A673 (cell line): Measurements from ENCODE around the gene GJB4.

Experiments used
- EZH2 ChIP-seq: fragments of 200-600 bp; sonication (generic); IDR thresholded peaks from 2 replicates; pipeline ENCODE4 v1.6.1; 2017; ENCODE audit warnings: borderline replicate concordance, low read depth, mild to moderate bottlenecking, mixed read lengths, antibody characterized with exemption, low read length; ENCODE audit not compliant: poor library complexity, severe bottlenecking
- TF ChIP-seq, protein P1 (sequence below): fragments of 300-800, 200-600 bp; sonication (generic); conservative IDR thresholded peaks from 2 replicates; pipeline ENCODE4 v1.5.1; 2017; ENCODE audit warnings: low read depth, mild to moderate bottlenecking, antibody characterized with exemption, low read length, moderate library complexity, mixed read lengths

DNA sequence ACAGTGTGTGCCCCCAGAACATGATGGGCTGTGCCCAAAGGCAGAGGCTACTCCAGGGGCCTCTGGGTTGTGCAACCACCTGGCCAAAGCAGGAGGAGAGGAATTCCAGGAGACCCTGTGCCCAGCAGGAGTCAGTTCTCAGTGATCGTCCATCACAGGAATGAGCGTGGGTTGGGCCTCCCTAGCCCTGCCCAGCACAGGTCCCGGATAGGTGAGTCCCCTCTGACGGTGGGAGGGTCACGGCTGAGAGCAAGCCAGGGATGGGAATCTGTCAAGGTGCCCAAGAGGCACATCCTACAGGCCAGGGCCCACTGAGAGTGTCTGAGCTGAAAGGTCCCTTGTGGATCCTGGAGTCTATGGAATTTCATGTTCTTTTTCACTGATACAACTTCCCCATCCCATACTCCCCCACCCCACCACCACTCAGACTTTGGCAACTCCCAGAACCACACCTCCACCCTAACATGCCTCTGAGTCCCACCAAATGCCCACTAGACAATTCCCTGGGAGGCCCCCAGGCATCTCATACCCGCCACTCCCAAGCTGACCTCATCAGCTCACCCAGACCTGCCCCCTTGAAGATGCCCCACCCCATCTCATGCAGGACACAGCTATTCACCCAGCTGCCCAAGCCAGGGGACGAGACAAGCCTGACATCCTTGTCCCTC is 3.1 kb downstream of the GJB4 start:
- TF ChIP-seq, protein P1, sequence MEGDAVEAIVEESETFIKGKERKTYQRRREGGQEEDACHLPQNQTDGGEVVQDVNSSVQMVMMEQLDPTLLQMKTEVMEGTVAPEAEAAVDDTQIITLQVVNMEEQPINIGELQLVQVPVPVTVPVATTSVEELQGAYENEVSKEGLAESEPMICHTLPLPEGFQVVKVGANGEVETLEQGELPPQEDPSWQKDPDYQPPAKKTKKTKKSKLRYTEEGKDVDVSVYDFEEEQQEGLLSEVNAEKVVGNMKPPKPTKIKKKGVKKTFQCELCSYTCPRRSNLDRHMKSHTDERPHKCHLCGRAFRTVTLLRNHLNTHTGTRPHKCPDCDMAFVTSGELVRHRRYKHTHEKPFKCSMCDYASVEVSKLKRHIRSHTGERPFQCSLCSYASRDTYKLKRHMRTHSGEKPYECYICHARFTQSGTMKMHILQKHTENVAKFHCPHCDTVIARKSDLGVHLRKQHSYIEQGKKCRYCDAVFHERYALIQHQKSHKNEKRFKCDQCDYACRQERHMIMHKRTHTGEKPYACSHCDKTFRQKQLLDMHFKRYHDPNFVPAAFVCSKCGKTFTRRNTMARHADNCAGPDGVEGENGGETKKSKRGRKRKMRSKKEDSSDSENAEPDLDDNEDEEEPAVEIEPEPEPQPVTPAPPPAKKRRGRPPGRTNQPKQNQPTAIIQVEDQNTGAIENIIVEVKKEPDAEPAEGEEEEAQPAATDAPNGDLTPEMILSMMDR = no peak
- TF ChIP-seq EZH2 = no peak
